AG09319 (cell line): ENCODE measurements around the gene ERCC1.

Source experiments
- DNase-seq: peaks from one replicate; pipeline ENCODE4 v3.0.0-alpha.2; 2010; ENCODE audit warnings: low read depth; ENCODE audit errors: extremely low read depth
- TF ChIP-seq, protein P1 (sequence below): IDR thresholded peaks from 2 replicates; pipeline ENCODE4 v1.5.1; 2011; ENCODE audit warnings: low read depth, mild to moderate bottlenecking, inconsistent platforms, low read length, moderate library complexity

The ERCC1 gene

DNA sequence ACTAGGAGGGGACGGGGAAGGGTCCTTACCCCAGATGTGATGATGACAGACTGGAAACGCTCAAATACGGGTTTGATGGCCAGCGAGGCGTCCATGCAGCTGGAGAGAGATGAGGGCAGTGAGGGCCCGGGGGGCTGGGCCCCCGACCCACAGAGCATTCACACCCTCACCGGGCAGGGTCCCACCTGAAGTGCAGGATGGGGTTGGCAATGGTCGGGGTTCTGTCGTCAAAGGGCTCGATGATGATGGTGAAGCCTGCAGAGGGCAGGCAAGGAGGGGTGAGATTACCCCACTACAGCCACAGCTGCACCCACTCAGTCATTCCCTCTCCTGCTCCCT, 66.3 kb downstream of the ERCC1 start:
- DNase-seq: no peak
- TF ChIP-seq, protein P1, sequence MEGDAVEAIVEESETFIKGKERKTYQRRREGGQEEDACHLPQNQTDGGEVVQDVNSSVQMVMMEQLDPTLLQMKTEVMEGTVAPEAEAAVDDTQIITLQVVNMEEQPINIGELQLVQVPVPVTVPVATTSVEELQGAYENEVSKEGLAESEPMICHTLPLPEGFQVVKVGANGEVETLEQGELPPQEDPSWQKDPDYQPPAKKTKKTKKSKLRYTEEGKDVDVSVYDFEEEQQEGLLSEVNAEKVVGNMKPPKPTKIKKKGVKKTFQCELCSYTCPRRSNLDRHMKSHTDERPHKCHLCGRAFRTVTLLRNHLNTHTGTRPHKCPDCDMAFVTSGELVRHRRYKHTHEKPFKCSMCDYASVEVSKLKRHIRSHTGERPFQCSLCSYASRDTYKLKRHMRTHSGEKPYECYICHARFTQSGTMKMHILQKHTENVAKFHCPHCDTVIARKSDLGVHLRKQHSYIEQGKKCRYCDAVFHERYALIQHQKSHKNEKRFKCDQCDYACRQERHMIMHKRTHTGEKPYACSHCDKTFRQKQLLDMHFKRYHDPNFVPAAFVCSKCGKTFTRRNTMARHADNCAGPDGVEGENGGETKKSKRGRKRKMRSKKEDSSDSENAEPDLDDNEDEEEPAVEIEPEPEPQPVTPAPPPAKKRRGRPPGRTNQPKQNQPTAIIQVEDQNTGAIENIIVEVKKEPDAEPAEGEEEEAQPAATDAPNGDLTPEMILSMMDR: no peak
